GM23338 (cell line): Measurements from ENCODE around the gene YPEL1.

ENCODE experiments used
- CTCF ChIP-seq, 2 experiments: fragments of 200-600 bp in 1 of 2; sonication (generic) in 1 of 2; conservative IDR thresholded peaks; 2 replicates each; pipeline versions ENCODE4 v1.5.1 to v1.6.1; 2016 to 2017; ENCODE audit warnings: antibody characterized with exemption in 2 of 2, low read depth in 2 of 2, mild to moderate bottlenecking in 2 of 2, moderate library complexity in 1 of 2
- ETS1 ChIP-seq: IDR thresholded peaks from 2 replicates; pipeline ENCODE4 v1.6.1; 2016; ENCODE audit warnings: antibody characterized with exemption
- EZH2 ChIP-seq: fragments of 200-600 bp; sonication (generic); IDR thresholded peaks from one replicate; pipeline ENCODE4 v1.8.0; 2017; ENCODE audit warnings: antibody characterized with exemption, mild to moderate bottlenecking, low read depth; ENCODE audit not compliant: unreplicated experiment
- EZH2phosphoT487 ChIP-seq: fragments of 200-600 bp; sonication (generic); IDR thresholded peaks from one replicate; pipeline ENCODE4 v1.8.1; 2018; ENCODE audit warnings: antibody characterized with exemption; ENCODE audit not compliant: unreplicated experiment
- NANOG ChIP-seq: IDR thresholded peaks from 2 replicates; pipeline ENCODE4 v1.6.1; 2016; ENCODE audit warnings: antibody characterized with exemption, borderline replicate concordance
- TF ChIP-seq, protein P1 (sequence below): IDR thresholded peaks from one replicate; pipeline ENCODE4 v1.6.1; 2018; ENCODE audit warnings: antibody characterized with exemption; ENCODE audit not compliant: unreplicated experiment

- TF ChIP-seq CTCF (conservative IDR thresholded peaks at IDR 0.05; ENCODE audit: low read depth in 2 of 2) (no peak), NANOG (no peak), EZH2 (no peak), ETS1 (no peak), EZH2phosphoT487 (no peak)
- TF ChIP-seq, protein P1, sequence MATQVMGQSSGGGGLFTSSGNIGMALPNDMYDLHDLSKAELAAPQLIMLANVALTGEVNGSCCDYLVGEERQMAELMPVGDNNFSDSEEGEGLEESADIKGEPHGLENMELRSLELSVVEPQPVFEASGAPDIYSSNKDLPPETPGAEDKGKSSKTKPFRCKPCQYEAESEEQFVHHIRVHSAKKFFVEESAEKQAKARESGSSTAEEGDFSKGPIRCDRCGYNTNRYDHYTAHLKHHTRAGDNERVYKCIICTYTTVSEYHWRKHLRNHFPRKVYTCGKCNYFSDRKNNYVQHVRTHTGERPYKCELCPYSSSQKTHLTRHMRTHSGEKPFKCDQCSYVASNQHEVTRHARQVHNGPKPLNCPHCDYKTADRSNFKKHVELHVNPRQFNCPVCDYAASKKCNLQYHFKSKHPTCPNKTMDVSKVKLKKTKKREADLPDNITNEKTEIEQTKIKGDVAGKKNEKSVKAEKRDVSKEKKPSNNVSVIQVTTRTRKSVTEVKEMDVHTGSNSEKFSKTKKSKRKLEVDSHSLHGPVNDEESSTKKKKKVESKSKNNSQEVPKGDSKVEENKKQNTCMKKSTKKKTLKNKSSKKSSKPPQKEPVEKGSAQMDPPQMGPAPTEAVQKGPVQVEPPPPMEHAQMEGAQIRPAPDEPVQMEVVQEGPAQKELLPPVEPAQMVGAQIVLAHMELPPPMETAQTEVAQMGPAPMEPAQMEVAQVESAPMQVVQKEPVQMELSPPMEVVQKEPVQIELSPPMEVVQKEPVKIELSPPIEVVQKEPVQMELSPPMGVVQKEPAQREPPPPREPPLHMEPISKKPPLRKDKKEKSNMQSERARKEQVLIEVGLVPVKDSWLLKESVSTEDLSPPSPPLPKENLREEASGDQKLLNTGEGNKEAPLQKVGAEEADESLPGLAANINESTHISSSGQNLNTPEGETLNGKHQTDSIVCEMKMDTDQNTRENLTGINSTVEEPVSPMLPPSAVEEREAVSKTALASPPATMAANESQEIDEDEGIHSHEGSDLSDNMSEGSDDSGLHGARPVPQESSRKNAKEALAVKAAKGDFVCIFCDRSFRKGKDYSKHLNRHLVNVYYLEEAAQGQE = no peak
Observed at GRCh38 chr22:21708960-21709359, 26.6 kb downstream of the YPEL1 start.
